ENCODE data around the gene RPL31. TPM values are rescaled to one million over a fixed set of nuclear protein-coding genes. Genes with fewer than 3 reads are reported as not detected.

The RPL31 gene
- polyA plus RNA-seq, 1 of the 3 experiments (the other 2 are of a cell fraction), result 4,488 TPM

DNA sequence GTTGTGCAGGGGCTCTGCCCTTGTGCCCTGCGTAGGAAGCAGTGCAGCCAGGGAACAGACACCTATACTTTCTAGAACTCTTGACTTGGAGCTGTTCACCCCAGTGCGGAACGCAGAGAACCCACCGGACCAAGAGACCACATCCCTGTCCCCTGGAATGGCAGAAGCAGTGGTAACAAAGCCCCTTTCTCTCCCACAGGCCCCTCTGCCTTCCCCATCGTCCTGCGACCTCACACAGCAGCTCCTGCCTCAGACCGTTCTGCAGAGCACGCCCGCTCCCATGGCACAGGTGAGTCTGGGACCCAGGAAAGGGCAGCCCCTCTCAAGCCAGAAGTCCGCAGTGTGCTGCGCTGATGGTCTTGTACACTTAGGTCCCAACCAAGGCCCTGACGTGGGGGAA, 24.6 kb upstream of the RPL31 start:
- ChIA-PET CTCF (interaction anchor here (1.2 kb wide), 1 partner anchor 17 kb away, joined by 3 read pairs; no protein-coding TSS in a partner anchor), POLR2A (no interaction called here)
- Histone ChIP-seq H3K9ac (no peak overlapping the region), H4K20me1 (ENCODE audit: insufficient read depth) (no peaks in the 10 kb centered on the region), H3K27ac (ENCODE audit: low read depth in 2 of 2, low read length in 1 of 2) (peak overlapping the region; percentile 32 to 86), H3K4me3 (ENCODE audit: low read depth in 2 of 2, low read length in 1 of 2) (no peak overlapping the region), H3K4me1 (ENCODE audit: control insufficient read depth in 1 of 2, insufficient read depth in 2 of 2, low read depth in 1 of 2, low read length in 1 of 2) (peaks cover 0 to 12% of the 10 kb centered on the region in 2 experiments; a peak in 1 of 4 replicates), H3F3A (replicated peaks; ENCODE audit: insufficient read depth) (peaks cover 11% of the 10 kb centered on the region), H3K9me2 (no peaks in the 10 kb centered on the region), H3K36me3 (replicated peaks in 1 of 2; ENCODE audit: control insufficient read depth in 1 of 2, insufficient read depth in 2 of 2, low read length in 1 of 2) (peaks cover 19 to 51% of the 10 kb centered on the region in 2 experiments), H3K4me2 (peak overlapping the region; percentile 72), H3K9me3 (no peaks in the 10 kb centered on the region), H2AFZ (ENCODE audit: low read depth) (no peak overlapping the region), H3K27me3 (ENCODE audit: insufficient read depth) (no peaks in the 10 kb centered on the region), H3K79me2 (ENCODE audit: insufficient read depth) (no peaks in the 10 kb centered on the region)
- TF ChIP-seq CHD2 (IDR thresholded peaks at IDR 0.05; ENCODE audit: low read length, partially characterized antibody) (no peak), NFIC (IDR thresholded peaks at IDR 0.05; ENCODE audit: borderline replicate concordance) (no peak), MEF2A (IDR thresholded peaks at IDR 0.05; ENCODE audit: borderline replicate concordance, low read depth) (no peak), YY1 (IDR thresholded peaks at IDR 0.05; ENCODE audit: low read depth) (no peak), TAF1 (IDR thresholded peaks at IDR 0.05; ENCODE audit: borderline replicate concordance, low read depth, low read length) (no peak), MXI1 (IDR thresholded peaks at IDR 0.05; ENCODE audit: low read depth, low read length) (no peak), CTCF (IDR thresholded peaks at IDR 0.05) (no peak), FOSL2 (IDR thresholded peaks at IDR 0.05; ENCODE audit: borderline replicate concordance, low read depth) (no peak), TEAD4 (IDR thresholded peaks at IDR 0.05; ENCODE audit: borderline replicate concordance, insufficient read depth) (no peak), POLR2AphosphoS5 (IDR thresholded peaks at IDR 0.05; ENCODE audit: low read depth, low read length) (no peak), NRF1 (IDR thresholded peaks at IDR 0.05; ENCODE audit: low read depth, low read length) (no peak)
- TF ChIP-seq, protein P1, sequence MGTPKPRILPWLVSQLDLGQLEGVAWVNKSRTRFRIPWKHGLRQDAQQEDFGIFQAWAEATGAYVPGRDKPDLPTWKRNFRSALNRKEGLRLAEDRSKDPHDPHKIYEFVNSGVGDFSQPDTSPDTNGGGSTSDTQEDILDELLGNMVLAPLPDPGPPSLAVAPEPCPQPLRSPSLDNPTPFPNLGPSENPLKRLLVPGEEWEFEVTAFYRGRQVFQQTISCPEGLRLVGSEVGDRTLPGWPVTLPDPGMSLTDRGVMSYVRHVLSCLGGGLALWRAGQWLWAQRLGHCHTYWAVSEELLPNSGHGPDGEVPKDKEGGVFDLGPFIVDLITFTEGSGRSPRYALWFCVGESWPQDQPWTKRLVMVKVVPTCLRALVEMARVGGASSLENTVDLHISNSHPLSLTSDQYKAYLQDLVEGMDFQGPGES (IDR thresholded peaks at IDR 0.05; ENCODE audit: low read depth, low read length), result no peak
- TF ChIP-seq, protein P2, sequence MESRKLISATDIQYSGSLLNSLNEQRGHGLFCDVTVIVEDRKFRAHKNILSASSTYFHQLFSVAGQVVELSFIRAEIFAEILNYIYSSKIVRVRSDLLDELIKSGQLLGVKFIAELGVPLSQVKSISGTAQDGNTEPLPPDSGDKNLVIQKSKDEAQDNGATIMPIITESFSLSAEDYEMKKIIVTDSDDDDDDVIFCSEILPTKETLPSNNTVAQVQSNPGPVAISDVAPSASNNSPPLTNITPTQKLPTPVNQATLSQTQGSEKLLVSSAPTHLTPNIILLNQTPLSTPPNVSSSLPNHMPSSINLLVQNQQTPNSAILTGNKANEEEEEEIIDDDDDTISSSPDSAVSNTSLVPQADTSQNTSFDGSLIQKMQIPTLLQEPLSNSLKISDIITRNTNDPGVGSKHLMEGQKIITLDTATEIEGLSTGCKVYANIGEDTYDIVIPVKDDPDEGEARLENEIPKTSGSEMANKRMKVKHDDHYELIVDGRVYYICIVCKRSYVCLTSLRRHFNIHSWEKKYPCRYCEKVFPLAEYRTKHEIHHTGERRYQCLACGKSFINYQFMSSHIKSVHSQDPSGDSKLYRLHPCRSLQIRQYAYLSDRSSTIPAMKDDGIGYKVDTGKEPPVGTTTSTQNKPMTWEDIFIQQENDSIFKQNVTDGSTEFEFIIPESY (IDR thresholded peaks at IDR 0.05; ENCODE audit: borderline replicate concordance, low read depth), result no peak
- WGBS (ENCODE audit: low lambda C conversion rate), result 93% methylated on average over 5 of the region's 12 CpGs
- DNase-seq, result no peak

Data from SK-N-SH (cell line).